Dermis blood vessel endothelial cell (primary cell): ENCODE data around the gene LSM3. TPM values are rescaled to one million over a fixed set of nuclear protein-coding genes. Genes with fewer than 3 reads are reported as not detected.

Experiments used
- DNase-seq: peaks from one replicate; pipeline ENCODE4 v3.0.0; 2010
- total RNA-seq: library from RNA; depleted of rRNA; stranded (reverse); fragments of >200 nt; gene quantifications from 2 replicates; pipeline ENCODE4 v1.2.3, GENCODE V29; 2014

LSM3 gene
- total RNA-seq, 1 donor from 2014 or later: 10.2 TPM

DNA sequence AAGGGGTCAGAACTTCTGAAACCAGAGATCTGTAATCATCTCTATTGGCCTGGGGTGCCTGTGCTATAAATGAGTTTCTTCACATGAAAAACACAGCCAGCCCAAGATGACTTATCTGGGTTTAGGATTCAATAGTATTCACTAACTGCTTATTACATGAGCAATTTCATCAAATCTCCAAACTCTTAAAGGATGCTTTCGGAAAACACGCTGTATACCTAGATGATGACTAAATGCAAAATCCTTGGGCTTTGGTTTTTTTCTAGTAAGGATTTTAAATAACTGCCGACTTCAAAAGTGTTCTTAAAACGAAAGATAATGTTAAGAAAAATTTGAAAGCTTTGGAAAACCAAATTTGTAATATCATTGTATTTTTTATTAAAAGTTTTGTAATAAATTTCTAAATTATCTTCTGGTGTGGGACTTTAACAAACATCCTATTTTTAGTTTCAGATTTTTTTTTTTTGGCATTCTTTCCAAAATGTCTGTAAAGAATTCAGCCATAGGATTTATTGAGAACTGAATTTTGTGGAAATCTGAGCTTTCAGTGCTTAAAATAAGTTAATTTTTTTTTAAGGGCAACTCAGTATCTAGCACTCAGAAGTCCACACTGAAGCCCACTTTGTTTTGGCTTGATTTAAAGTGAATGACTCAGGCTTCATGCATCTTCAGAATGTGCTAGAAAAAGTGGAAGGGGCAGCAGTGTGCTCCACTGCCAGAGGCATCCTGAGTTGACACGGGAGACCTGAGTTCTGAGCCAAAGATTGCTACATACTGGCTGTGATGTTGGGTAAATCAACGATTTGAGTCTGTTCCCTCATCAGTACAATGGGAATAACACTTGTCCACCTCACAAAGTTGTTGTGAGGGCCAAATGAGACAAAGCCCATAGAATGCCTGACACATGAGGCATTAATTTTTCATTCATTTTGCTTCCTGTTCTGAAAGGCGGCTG is 35.1 kb upstream of the LSM3 start:
- peak; percentile 93 for DNase-seq

GRCh38 chr3:14144423-14145075 is 34.1 kb upstream of the LSM3 start:
- peak; percentile 99 for DNase-seq

DNA sequence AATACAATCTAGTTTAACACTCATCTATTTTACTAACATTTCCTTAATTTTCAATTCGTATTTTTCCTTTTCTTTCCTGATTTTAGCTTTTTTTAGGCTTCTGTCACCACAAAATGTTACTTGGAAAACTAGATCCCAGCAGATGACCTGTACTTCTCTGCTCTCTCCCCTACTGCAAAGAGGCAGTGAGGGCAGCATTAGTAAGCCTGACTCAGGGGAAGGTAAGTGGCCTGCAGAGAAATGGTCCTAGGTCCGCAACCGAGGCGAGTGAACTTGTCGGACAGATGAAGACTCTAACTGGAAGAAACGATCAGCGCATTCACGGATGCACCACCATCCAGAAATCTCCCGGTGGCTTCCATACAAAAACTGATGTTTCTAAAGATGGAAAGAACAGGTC is 33.4 kb upstream of the LSM3 start:
- DNase-seq: peak; percentile 59

DNA sequence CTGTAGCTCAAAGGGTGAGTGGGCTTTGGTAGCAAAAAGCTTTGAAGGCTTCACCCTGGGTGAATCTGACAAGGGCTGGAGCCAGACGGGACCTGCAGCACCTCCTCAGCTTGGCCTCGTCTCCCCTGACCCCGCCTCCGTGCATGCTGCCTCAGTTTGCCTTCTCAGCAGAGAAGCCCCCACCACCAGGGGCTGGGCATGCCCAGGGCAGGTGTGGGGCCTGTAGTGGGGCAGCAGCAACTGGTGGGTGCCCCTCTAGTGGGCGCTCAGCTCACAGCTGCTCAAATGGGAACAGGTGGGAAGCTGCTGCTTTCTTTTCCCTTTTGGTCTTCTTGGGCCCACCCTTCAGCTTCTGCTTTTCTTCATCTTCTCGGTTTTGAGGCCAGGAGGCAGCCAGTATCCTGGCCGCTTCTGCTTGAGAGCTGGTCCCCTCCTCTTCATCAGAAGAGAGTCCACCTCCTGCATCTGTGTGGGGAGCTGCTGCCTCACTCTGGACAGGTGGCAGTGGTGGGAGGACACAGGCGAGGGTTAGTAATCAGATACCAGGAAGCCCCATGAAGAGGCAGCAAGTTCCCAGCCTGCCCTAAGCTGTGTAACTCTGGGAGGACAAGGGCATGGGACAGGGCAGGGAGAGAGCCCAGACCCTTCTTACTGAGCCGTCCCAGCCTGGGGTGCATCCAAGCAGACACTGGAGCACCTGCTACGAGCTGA is 32.8 kb upstream of the LSM3 start:
- DNase-seq: no peak

DNA sequence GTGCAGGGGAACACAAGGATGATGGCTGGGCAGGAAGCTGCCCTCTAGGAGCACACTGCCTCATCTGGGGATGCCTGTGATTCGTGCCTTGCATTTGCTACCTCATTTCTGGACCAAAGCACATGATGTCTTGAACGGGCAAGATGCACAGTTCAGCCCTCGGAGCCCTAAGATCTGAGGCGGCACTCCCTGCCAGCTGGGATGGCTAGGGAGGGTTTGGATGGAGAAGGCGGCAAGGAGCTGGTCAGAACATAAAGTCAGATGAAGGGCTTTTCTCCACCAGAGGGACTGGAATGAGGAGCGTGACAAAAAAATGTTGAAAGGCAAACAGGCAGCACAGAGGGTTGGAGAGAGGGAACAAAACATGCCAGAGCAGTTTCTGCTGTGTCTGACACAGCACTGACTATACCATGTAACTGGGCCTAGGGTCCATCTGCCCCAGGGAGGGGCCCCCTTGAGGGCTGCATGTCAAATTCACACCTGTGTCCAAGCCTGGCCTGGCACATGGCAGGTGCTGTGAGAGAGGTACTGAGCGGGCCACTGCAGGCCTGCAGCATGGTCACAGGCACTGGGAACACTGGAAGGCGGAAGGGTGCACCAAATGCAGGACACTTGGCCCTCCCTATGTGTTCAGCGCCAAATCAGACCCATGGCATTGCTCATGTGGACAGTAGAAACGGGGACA is 32.1 kb upstream of the LSM3 start:
- no peak for DNase-seq

- DNase-seq: no peak
These were observed 31.6 kb upstream of the LSM3 start for GRCh38 chr3:14147066-14147435.

DNA sequence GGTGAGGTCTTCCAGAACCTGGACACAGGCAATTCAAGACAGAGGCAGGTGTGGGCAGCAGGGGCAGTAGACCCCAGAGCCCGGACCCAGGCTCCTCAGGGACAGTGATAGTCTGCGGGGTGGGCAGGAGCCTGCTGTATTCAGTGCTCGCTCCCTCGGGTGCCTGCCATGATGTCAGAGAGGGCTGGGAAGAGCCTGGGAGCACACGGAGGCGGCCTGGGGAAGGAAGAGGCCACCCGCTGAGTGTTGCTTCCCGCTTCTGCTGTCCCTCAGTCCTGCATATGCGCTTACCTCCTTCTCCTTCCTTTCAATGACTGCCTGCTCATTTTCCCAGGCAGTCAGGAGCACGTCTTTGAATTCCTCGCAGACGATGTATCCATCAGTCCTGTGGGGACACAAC is 31.0 kb upstream of the LSM3 start:
- no peak for DNase-seq

DNA sequence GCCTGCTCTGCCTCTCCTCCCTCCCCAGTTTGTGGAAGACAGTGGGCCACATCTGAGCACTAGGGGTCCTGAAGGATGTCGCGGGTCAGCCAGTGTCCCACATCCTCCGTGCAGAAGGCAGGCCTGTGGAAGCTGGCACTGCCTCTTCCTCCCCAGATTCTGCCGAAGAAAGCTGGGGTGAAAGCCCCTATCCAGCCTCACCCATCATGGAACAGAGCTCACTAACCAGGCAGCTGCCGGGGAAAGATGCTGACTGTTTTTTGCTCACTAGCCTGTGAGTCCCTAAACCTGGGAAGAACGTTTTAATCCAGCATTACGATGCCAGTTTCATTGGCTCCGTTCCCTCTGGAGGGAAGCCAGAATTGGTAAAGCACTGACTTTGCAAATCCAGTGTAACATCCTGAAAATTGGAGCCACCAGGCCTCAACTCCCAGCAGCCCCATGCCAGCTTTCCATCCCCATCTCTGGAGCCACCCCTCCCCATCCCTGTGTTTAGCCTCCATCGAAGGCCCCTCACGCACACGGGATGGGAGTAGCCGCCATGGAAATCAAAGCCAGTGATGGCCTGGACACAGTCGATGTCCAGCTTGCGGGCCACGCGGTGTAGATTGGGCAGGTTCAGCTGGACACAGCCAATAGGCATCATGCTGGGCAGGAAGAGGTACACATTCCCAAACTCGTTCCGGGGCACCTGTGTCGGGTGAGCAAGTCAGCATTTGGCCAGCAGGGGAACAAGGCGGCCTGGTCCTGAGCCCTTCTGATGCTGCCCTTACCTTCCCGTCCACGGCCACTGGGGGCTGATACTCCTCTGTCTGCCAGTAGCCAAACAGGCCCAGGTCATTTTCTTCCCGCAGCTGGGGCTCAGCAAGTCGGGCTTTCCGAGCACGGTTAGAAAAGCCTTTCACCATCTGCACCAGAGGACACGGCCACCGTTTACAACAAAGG is 30.3 kb upstream of the LSM3 start:
- DNase-seq: peak; percentile 31

- no peak for DNase-seq
These were observed 28.5 kb upstream of the LSM3 start for GRCh38 chr3:14150078-14150477.

GRCh38 chr3:14150491-14151230 is 28.0 kb upstream of the LSM3 start:
- DNase-seq: no peak

DNA sequence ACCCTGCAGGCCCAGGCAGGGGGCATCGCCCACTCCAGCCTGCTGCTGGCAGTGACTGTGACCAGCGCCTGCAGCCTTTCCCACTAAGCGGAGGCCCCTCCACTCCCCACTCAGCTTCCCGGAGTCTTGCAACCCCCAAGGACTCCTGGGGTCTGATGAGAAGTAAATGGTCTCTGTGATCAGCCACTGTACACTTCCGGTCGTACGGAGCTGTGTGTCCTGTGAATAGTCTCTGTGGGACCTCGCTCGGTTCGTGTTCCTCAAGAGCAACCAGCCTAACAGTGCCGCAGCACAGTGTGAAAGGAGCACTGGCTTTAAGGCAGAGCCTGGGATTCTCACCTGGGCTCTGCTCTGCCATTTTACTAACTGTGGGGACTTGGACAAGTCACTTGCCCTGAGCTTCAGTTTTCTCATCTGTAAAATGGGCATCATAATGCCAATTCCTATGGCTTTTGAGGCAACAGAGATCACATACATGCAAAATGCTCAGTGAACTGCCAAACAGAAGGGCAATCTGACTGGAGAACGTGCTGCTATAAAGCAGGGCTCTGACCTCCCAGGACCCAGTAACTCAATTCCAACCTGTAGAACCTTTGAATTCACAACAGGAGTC is 27.0 kb upstream of the LSM3 start:
- no peak for DNase-seq

DNA sequence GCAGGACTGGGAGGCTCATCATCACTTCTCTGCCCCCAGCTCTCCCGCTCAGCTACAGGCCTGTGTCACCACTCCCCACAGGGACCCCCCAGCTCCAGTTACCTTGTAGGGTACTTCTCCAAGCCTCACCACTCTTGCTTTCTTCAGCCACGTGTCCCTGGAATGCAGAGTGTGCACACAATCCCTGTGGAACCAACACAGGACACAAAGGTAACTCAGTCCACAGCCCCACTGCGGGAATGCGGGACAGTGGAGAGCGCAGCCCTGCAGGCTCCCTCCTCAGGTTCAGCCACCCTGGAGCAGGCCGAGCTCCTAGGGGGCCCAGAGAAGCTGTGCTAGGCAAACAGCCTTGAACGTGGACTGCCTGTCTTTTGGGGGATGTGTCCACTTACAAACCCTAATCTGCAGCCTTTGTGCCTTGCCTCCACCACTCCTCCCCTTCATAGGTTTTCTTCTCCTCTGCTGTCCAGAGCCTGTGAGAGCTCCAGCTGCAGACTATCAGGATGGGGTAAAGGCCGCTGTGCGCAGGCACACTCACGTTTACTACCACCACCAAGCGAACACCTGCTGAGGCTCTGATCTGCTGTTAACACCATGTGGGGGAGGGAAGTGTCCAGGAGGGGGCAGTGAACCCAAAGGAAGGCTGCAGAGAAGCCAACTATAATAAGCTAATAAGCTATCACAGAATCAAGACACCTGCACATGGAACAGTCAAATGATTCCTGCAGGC is 26.2 kb upstream of the LSM3 start:
- DNase-seq: peak; percentile 44

DNA sequence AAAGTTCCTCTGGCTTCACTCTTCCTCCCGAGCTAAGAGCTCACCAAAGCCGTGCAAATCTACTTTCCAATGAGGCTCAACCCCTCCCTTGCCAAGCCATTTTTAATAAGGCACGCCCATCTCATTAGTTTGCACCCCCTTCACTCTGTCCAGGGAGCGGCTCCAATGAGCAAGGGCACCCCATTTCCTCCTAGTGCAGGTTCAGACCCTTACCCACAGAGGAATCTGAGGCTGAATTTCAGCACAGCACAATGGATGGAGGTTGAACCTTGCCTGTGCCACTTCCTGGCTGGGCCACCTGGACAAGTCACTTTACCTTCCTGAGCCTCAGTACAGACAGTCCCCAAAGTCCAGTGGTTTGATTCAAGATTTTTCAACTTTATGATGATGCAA is 25.7 kb upstream of the LSM3 start:
- no peak for DNase-seq

DNA sequence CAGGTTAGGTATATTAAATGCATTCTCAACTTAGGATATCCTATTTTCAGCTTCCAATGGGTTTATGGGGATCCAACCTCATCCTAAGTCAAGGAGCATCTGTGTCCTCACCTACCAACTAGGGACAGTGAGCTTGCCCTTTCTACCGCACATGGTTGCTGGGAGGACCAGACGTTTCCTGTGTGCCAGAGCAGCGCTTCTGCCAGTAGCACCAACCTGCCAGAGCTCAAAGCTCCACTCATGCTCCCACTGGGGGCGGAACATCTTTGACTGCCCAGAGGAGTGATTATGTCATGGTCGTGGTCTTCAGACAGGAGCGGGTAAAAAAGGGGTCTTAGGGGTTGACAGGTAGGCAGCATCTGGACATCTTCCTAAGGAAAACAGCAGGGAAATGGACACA is 25.0 kb upstream of the LSM3 start:
- DNase-seq: no peak

- DNase-seq: peak; percentile 80
These were observed 24.3 kb upstream of the LSM3 start for GRCh38 chr3:14154276-14154675.

DNA sequence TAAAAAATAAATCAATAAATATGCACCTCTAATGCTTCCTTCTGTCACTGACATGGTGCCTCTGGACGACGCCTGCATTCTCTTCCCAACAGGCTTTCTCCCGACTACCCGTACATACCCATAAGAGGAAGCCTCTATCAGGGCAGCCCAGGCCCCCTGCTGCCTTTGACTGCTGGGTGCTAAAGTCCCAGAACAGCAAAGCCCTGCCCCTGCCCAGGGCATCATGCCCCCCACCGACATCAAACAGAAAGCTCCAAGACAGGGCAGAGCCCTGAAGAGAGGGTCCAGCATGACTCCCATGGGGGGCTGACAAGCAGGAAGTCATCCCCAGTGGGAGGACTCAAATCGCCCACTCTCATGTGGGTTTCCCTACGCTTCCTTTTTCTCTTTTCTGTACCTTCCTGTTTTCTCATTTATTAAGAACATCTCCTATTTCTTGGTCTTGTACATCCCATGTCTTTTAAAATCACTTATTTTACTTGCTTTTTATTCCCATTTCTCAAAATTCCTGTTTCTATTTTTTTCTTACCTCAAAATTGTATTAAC is 23.6 kb upstream of the LSM3 start:
- DNase-seq: no peak

GRCh38 chr3:14156201-14156600 is 22.4 kb upstream of the LSM3 start:
- DNase-seq: no peak

DNA sequence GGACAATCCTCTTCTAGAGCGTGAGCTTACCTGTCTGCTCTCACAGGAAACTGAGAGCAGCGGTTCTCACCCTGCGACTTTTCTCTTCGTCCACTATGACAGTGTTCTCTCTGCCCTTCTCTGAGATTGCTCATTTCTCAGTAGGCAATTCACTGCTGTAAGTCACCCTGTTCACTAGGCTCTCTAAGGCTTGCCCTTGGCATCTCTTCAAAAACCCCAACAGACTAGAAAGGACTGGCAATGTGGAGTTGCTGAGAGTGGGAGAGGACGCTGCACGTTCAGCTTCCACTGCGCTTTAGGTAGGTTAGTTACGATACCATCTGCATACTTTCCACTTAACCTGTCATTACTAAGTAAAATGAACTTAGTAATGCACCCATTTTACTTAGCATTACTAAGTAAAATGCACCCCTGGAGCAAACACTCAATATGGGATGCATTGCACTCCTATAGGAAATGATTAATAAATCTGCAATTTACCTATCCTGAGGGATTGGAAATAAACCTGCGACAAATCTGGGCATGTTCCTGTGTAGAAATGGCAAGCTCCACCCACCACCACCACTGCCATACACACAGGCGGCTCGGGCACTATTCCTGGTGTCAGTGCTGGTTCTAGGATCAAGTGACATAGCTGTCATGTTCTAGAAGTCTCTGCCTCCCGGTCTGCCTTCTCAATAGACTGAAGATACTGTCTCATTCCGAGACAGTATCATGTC is 21.6 kb upstream of the LSM3 start:
- DNase-seq: no peak

DNA sequence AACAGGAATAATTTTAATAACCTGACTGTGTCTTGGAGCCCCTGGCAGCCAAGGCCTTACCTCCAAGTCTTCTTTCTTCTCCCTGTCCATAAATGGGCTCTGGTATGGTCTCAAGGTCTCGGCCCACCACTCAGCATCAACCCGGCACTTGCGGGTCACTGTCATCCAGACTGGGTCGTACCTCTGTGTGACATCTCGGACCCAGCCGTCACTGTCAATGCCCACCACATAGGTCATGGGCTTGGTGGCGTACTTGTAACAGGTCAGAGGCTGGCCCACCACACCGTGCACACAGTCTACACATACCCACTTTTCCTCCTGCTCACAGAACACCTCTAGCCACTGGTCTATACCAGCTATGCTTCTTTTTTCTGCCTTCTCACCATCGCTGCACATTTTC is 20.7 kb upstream of the LSM3 start:
- DNase-seq: no peak
